ENCODE results near the gene LYPD4.
A peak's percentile ranks its signal among the peaks of the same experiment; 100 is the strongest.
"Not testable (repeated sequence)": the region's sequence is repeated elsewhere in the genome, so short reads cannot be mapped to it uniquely, and the experiment has no call there.

LYPD4 gene, protein sequence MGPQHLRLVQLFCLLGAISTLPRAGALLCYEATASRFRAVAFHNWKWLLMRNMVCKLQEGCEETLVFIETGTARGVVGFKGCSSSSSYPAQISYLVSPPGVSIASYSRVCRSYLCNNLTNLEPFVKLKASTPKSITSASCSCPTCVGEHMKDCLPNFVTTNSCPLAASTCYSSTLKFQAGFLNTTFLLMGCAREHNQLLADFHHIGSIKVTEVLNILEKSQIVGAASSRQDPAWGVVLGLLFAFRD

DNA sequence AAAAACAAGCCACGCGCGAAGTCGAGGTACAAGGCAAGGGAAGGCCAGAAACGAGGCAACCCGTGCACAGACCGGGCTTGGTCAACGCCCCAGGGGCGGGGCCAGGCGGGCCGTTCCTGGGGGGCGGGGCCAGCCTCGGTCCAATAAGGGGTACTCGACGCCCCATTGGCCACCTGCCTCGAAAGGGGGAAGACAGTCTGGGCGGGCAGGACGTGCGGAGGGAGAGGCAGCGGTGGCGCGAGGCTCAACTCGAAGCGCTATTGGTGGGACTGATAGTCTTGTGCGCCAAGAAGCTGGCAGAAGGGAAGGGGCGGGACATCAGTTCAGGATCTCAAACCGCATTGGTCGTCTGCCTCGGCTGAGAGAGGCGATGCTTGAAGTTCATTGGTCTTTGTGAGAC is at the start of gene LYPD4:
Gene LYPD4, minus strand, starts transcription at position 83 of the 400 bp plus-strand sequence. CDS start 5,398 bp downstream, outside the sequence.
- peak; percentile 20 for DNase-seq

DNA sequence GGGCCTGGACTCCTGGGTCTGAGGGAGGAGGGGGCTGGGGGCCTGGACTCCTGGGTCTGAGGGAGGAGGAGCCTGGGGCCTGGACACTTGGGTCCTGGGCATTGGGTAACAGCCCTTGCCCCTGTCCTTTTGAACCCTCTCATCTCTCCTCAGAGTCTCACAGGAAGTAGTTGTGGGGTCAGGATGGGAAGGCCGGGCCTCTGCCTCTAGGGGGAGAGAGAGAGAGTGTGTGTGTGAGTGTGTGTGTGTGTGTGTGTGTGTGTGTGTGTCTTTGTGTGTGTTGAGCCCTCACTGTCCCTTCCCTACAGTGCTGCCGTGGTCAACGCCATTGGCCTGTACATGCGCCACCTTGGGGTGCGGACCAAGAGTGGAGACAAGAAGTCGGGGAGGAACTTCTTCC is 49.4 kb upstream of the LYPD4 start:
- no peak for DNase-seq

DNA sequence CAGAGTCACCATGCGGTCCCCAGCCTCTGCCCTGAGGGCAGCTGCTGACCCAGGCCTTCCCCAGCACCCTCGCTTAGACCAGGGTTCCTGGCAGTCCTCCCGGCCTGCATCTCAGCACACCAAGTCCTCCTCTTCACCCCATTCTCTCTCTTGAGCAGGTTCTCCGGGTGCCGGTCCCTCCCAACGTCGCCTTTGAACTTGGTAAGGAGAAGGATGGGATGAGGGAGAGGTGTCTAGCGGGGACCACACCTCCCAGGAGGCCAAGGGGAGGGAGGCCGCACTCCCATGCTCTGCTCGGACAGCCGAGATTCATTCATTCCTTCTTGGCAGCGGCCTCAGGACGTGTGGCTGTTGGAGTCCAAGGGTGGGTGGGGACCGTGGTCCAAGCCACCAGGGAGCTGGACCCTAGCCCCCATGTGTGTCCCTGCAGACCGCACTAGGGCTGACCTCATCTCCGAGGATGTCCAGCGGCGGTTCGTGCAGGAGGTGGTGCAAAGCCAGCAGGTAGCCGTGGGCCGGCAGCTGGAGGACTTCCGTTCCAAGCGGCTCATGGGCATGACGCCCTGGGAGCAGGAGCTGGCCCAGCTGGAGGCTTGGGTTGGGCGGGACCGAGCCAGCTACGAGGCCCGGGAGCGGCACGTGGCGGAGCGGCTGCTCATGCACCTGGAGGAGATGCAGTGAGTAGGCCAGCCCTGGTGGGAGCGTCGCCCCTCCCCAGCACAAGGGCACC is 47.9 kb upstream of the LYPD4 start:
- no peak for DNase-seq

DNA sequence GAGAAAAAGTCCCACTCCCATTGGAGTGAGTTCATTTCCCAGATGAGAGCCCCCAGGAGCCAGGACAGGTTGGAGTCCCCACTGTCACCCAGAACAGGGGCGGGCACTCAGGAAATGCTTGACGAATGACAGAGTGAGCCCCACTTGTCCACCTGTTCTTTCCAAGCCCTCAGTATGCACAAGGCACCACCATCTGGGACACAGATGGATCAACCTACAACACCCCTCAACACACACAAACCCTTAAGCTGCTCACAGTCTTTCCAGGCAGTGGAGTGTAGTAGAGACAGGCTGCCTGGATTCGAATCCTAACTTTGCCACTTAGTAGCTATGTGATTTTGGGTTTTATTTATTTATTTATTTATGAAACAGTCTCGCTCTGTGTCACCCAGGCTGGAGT is 46.5 kb upstream of the LYPD4 start:
- DNase-seq: no peak

- no peak for DNase-seq
These were observed 45.4 kb upstream of the LYPD4 start for GRCh38 chr19:41889896-41890295.

- DNase-seq: no peak
These were observed 44.4 kb upstream of the LYPD4 start for GRCh38 chr19:41888926-41889325.

GRCh38 chr19:41887711-41888382 is 43.4 kb upstream of the LYPD4 start:
- peak; percentile 91 for DNase-seq

DNA sequence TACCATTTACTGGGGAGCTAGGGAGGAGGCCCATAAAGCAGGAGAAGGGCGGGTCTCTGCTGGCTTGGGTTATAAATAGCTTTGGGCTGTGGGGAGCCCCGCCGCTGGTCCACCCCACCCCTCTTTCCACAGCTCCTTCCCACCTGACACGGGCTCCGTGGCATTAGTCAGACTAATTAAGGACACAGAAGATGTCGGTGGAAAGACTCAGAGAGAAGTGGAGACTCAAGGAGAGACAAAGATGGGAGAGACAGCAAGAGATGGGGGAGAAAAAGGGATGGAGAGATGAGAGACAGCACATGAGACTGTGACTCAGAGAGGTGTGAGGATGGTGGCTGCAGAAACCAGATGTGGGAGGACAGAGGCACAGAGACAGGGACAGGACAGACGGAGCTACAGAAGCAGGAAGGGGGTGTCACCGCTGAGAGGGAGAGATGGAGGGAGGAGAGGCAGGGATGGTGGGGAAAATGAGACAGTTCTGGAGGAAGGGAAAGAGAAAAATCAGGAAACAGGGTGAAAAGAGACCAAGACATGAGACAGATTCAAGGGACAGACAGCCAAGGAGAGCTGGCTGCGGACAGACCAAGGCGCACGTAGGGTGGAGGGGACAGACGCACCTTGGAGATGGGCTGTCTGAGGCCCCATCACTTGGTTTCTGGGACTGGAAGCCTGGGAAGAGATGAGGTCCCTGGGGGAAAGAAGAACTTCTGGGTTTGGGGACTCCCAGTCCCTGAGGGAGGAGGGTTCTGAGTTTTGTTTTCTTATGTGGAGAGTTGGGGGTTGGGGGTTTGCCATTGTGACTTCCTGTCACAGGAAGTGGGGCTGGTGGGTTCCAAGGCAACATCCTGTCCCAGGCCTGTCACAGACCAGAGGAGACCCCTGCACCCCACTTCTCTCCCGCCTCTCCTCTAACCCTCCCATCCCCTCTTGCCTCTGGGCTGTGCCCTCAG is 42.6 kb upstream of the LYPD4 start:
- DNase-seq: peak; percentile 67

- peak; percentile 94 for DNase-seq
These were observed 39.6 kb upstream of the LYPD4 start for GRCh38 chr19:41883821-41884733.

DNA sequence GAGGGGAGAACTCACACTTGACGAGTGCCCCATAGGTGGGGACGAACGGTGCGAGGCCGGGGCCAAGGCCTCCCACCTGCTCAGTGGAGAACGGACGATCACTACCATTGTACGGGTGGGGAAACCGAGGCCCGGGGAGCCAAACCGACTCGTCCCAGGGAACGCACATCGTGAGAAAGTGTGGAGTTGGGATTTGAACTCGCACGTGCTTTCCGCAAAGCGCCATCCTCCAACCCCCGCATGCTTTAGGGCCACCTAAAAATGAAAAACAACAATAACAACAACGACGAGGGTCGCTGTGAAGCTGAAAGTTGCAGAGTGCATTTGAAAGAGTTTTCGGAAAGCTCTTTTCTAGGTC is 39.0 kb upstream of the LYPD4 start:
- no peak for DNase-seq

DNA sequence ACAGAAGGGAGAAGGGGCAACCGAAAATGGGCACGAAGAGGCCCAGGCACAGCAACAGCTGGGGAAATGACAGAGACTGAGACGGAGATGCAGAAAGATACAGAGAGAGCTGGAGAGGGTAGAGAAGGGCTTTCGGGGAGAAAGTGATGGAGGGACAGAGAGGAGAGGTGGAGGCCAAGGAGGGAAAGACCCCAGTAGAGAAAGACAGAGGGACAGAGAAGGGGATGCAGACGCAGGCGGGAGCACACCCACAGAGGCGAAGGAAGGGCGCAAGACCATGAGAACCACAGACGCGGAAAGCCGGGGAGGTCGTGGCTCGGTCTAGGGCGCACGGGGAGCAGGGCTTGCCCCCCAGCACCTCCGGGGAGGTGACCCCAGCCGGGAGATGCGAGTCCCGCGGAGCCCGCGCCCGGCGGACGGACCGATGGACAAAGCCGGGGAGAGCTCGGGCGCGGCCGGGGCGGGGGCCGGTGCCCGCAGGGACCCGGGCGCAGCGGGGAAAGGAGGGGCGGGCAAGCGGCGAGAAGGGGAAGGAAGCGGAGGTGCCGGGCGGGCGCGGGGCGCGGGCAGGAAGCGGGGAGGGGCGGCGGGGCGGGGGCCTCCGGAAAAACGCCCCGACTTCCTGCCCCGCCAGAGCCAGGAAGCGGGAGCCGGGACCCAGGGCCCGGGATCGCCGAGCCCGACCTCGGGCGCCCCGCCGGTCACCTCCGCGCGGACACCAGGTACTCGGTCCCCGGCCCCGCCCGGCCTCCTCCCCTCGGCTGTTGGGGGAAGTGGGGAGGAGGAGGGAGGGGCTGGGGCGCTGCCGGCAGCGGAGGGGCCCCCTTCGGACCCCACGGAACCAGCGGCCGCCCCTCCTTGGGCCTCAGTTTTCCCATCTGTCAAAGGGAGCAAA is 38.3 kb upstream of the LYPD4 start, which contains the start of gene ARHGEF1:
Gene ARHGEF1, plus strand, starts transcription at position 617 of the 895 bp plus-strand sequence. CDS start 4,899 bp downstream, outside the sequence.
- peak; percentile 65 for DNase-seq

DNA sequence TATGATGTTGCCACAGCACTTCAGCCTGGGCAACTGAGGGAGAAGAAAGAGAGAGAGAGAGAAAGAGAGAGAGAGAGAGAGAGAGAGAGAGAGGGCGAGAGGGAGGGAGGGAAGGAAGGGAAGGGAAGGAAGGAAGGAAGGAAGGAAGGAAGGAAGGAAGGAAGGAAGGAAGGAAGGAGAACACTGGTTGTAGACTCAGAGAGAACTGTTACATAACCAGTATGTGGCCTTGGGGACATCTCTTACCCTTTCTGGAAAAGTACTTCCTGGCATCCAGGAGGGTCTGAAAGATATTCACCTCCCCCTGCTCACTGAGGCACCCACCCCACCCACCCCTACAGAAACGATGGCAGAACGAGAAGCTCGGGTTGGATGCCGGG is 35.8 kb upstream of the LYPD4 start:
- no peak for DNase-seq

DNA sequence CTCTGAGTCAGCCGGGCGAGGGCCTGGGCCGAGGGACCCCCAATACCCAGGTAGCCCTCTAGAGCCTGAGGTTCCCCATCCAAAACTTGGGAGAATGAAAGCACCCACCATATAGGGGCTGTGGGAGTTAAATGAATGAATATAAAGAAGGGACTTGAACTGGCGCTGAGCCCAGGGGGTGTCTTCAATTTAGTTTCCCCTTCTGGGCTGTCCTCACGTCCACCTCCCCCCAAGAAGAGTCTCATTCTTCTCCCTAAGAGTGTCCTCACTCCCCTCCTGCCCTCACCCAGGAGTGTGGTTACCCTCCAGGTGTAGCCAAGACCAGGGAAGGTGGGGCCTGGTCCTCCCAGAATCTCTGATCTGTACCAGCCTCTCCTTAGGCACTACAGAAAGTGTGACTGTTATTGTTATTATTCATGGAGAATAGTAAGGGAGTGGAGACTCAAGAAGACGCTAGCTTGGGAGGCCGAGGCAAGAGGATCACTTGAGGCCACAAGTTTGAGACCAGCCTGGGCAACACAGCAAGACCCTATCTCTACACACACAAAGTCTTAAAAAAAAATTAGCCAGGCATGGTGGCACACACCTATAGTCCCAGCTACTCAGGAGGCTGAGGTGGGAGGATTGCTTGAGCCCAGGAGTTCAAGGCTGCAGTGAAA is 35.3 kb upstream of the LYPD4 start:
- no peak for DNase-seq

GRCh38 chr19:41879080-41879479 is 34.6 kb upstream of the LYPD4 start:
- no peak for DNase-seq

- no peak for DNase-seq
These were observed 33.7 kb upstream of the LYPD4 start for GRCh38 chr19:41877916-41878905.

DNA sequence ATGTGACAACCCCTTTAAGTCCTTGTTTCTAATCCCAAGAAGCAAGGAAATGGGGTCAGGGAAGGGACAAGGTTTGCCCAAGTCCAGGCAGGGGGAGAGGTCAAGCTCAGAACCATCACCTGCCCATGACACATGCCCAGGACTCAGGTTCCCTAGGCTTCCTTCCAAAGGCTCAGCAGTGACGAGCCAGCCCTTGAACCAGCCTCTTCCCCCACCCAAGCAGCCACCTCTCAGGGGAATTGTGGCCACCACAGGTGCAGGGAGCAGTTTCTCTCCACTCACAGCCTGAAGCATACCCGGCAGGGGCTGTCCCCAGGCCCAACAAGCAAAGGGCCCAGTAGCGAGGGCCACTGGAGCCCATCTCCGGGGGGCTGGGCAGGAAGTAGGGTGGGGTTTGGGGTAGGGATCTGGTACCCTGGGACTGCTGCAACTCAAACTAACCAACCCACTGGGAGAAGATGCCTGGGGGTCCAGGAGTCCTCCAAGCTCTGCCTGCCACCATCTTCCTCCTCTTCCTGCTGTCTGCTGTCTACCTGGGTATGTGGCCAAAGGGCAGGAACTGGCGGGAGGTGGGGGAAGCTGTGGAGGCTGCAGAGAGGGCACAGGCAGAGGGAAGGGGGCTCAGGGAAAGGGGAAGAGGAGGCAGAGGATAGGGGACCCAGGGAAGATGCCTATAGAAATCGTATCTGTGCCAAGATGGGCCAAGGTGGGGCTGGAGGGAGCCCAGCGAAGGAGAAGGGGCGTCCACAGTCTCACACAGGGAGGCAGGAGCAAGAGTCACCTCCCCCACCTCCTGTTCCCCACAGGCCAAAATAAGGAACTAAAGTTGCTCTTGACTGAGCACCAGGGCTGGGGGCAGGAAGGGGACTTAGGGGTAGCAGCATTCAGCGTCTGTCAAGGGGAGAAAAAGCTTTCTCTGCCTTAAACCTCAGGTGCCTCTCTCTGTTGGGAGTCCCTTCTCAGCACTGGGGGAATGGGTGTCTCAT is 32.7 kb upstream of the LYPD4 start, which contains the start of gene CD79A:
Gene CD79A, plus strand, starts transcription at position 433 of the 986 bp plus-strand sequence. Its CDS starts 26 bp downstream, at position 459.
- no peak for DNase-seq

DNA sequence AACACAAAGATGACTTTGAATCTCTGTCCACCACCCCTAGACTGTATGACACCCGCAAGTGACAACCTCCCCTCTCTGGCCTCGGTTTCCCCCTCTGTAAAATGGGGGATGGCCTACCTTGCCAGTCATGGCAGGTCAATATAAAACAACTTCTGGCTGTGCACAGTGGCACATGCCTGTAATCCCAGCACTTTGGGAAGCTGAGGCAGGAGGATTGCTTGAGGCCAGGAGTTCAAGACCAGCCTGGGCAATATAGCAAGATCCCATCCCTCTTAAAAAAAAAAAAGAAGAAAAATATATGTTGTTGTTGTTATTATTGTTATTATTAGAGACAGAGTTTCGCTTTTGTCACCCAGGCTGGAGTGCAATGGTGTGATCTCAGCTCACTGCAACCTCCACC is 31.5 kb upstream of the LYPD4 start:
- DNase-seq: not testable (repeated sequence)

All from activated CD4-positive, alpha-beta T cell treated with anti-CD3 and anti-CD28 coated beads for 48 hours (primary cell).